Activated naive CD8-positive, alpha-beta T cell treated with anti-CD3 and anti-CD28 coated beads, Interleukin-2, amount 10 ng/mL, durations not matched to agents 7 days and 5 days (primary cell): Measurements from ENCODE around the gene CA12. TPM values are rescaled to one million over a fixed set of nuclear protein-coding genes. Genes with fewer than 3 reads are reported as not detected.
A peak's percentile ranks its signal among the peaks of the same experiment; 100 is the strongest.
"Not testable (repeated sequence)": the region's sequence is repeated elsewhere in the genome, so short reads cannot be mapped to it uniquely, and the experiment has no call there.

Source experiments
- ATAC-seq: fragments of 150-1000 bp; cut with Tn5 transposase; one replicate; pipeline ENCODE4 v1.10.0; 2021; ENCODE audit warnings: low read depth, moderate library complexity
- POLR2A ChIA-PET: fragments of 350-600 bp; sonication (Branson Sonifier 250); formaldehyde crosslinking; loops from one replicate; lab custom pipeline; 2021; ENCODE audit warnings: antibody characterized with exemption; lab: Charles Lee
- DNase-seq: peaks from one replicate; pipeline ENCODE4 v3.0.0; 2021
- H3K27ac Mint-ChIP-seq: one replicate; pipeline ENCODE4 v1.8.0; 2022; ENCODE audit warnings: mild to moderate bottlenecking, mixed read lengths
- H3K27me3 Mint-ChIP-seq: one replicate; pipeline ENCODE4 v1.8.0; 2022; ENCODE audit warnings: mild to moderate bottlenecking, moderate library complexity, mixed read lengths
- H3K36me3 Mint-ChIP-seq: one replicate; pipeline ENCODE4 v1.8.0; 2021; ENCODE audit warnings: mild to moderate bottlenecking, mixed read lengths
- H3K4me1 Mint-ChIP-seq: one replicate; pipeline ENCODE4 v1.8.0; 2021; ENCODE audit warnings: mixed read lengths
- H3K4me3 Mint-ChIP-seq: one replicate; pipeline ENCODE4 v1.8.0; 2022; ENCODE audit warnings: mild to moderate bottlenecking, moderate library complexity, mixed read lengths
- H3K9me3 Mint-ChIP-seq: one replicate; pipeline ENCODE4 v1.8.0; 2021; ENCODE audit warnings: mixed read lengths
- total RNA-seq, 2 experiments: library from RNA; stranded (reverse); gene quantifications; one replicate each; pipeline ENCODE4 v1.2.3, GENCODE V29; 2021

Gene CA12
- not detected for total RNA-seq

- Mint-ChIP-seq H3K36me3 (no peaks in the 10 kb centered on the region), H3K27me3 (peaks cover 59% of the 10 kb centered on the region), H3K4me1 (peaks cover 16% of the 10 kb centered on the region), H3K9me3 (no peaks in the 10 kb centered on the region), H3K4me3 (peak within 1 kb of the TSS; percentile 73), H3K27ac (no peak within 1 kb of the TSS)
- POLR2A ChIA-PET, result interaction anchor here (0.7 kb wide), 1 partner anchor 96 kb away, joined by 6 read pairs; no protein-coding TSS in a partner anchor
- ATAC-seq (peak; percentile 77), DNase-seq (peak; percentile 55)
Measured at GRCh38 chr15:63381301-63382204, at the start of gene CA12. Gene CA12 (minus strand): TSS chr15:63381846. CDS start chr15:63381720, 126 bp downstream.

- Mint-ChIP-seq H3K4me1 (no peaks in the 10 kb centered on the region), H3K4me3 (no peak overlapping the region), H3K36me3 (no peaks in the 10 kb centered on the region), H3K27me3 (no peaks in the 10 kb centered on the region), H3K27ac (no peak overlapping the region), H3K9me3 (peaks cover 3% of the 10 kb centered on the region)
- ATAC-seq (no peak), DNase-seq (no peak)
- POLR2A ChIA-PET, result no interaction called here
Measured at GRCh38 chr15:63430766-63431451, 49.3 kb upstream of the CA12 start.

- no peaks in the 10 kb centered on the region for H3K36me3 Mint-ChIP-seq
- no peaks in the 10 kb centered on the region for H3K27me3 Mint-ChIP-seq
- POLR2A ChIA-PET, result no interaction called here
- H3K27ac Mint-ChIP-seq, result no peak overlapping the region
- no peak overlapping the region for H3K4me3 Mint-ChIP-seq
- H3K9me3 Mint-ChIP-seq, result peaks cover 6% of the 10 kb centered on the region
- ATAC-seq, result no peak
- H3K4me1 Mint-ChIP-seq, result no peaks in the 10 kb centered on the region
- DNase-seq, result no peak
Measured at GRCh38 chr15:63426552-63426951, 44.9 kb upstream of the CA12 start.

- DNase-seq (no peak), ATAC-seq (no peak)
- Mint-ChIP-seq H3K4me3 (no peak overlapping the region), H3K27ac (no peak overlapping the region), H3K36me3 (no peaks in the 10 kb centered on the region), H3K27me3 (no peaks in the 10 kb centered on the region), H3K4me1 (no peaks in the 10 kb centered on the region), H3K9me3 (peaks cover 6% of the 10 kb centered on the region)
- POLR2A ChIA-PET, result no interaction called here
Measured at GRCh38 chr15:63425426-63425985, 43.9 kb upstream of the CA12 start.

- no peaks in the 10 kb centered on the region for H3K4me1 Mint-ChIP-seq
- peaks cover 6% of the 10 kb centered on the region for H3K9me3 Mint-ChIP-seq
- ATAC-seq (no peak), DNase-seq (no peak)
- H3K4me3 Mint-ChIP-seq, result no peak overlapping the region
- POLR2A ChIA-PET, result interaction anchor here (0.6 kb wide), 1 partner anchor 679 kb away, joined by 10 read pairs; no protein-coding TSS in a partner anchor
- H3K27ac Mint-ChIP-seq, result no peak overlapping the region
- H3K27me3 Mint-ChIP-seq, result no peaks in the 10 kb centered on the region
- H3K36me3 Mint-ChIP-seq, result no peaks in the 10 kb centered on the region
Measured at GRCh38 chr15:63422891-63423590, 41.4 kb upstream of the CA12 start.

GRCh38 chr15:63421433-63421832, 39.8 kb upstream of the CA12 start:
- DNase-seq (no peak), ATAC-seq (no peak)
- POLR2A ChIA-PET, result interaction anchor here (0.6 kb wide), 1 partner anchor 12 kb away, joined by 3 read pairs; no protein-coding TSS in a partner anchor
- peaks cover 3% of the 10 kb centered on the region for H3K9me3 Mint-ChIP-seq
- no peaks in the 10 kb centered on the region for H3K27me3 Mint-ChIP-seq
- peaks cover under 1% of the 10 kb centered on the region for H3K4me1 Mint-ChIP-seq
- H3K27ac Mint-ChIP-seq, result no peak overlapping the region
- no peak overlapping the region for H3K4me3 Mint-ChIP-seq
- no peaks in the 10 kb centered on the region for H3K36me3 Mint-ChIP-seq

GRCh38 chr15:63420333-63420747, 38.7 kb upstream of the CA12 start:
- H3K4me3 Mint-ChIP-seq, result no peak overlapping the region
- POLR2A ChIA-PET, result no interaction called here
- H3K9me3 Mint-ChIP-seq, result peaks cover 6% of the 10 kb centered on the region
- DNase-seq, result no peak
- H3K36me3 Mint-ChIP-seq, result no peaks in the 10 kb centered on the region
- ATAC-seq, result no peak
- peaks cover 2% of the 10 kb centered on the region for H3K4me1 Mint-ChIP-seq
- no peak overlapping the region for H3K27ac Mint-ChIP-seq
- H3K27me3 Mint-ChIP-seq, result no peaks in the 10 kb centered on the region

- peaks cover 2% of the 10 kb centered on the region for H3K4me1 Mint-ChIP-seq
- POLR2A ChIA-PET, result no interaction called here
- H3K27me3 Mint-ChIP-seq, result no peaks in the 10 kb centered on the region
- ATAC-seq, result no peak
- H3K4me3 Mint-ChIP-seq, result no peak overlapping the region
- no peaks in the 10 kb centered on the region for H3K36me3 Mint-ChIP-seq
- DNase-seq, result no peak
- no peak overlapping the region for H3K27ac Mint-ChIP-seq
- peaks cover 4% of the 10 kb centered on the region for H3K9me3 Mint-ChIP-seq
Measured at GRCh38 chr15:63418811-63419210, 37.2 kb upstream of the CA12 start.

GRCh38 chr15:63417721-63418120, 36.1 kb upstream of the CA12 start:
- H3K27ac Mint-ChIP-seq, result no peak overlapping the region
- H3K9me3 Mint-ChIP-seq, result peaks cover 4% of the 10 kb centered on the region
- peaks cover 2% of the 10 kb centered on the region for H3K27me3 Mint-ChIP-seq
- H3K36me3 Mint-ChIP-seq, result no peaks in the 10 kb centered on the region
- peaks cover 2% of the 10 kb centered on the region for H3K4me1 Mint-ChIP-seq
- POLR2A ChIA-PET, result no interaction called here
- DNase-seq, result no peak
- H3K4me3 Mint-ChIP-seq, result no peak overlapping the region
- no peak for ATAC-seq

GRCh38 chr15:63417274-63417673, 35.6 kb upstream of the CA12 start:
- POLR2A ChIA-PET, H3K27ac Mint-ChIP-seq, H3K4me3 Mint-ChIP-seq, ATAC-seq, H3K4me1 Mint-ChIP-seq, H3K36me3 Mint-ChIP-seq, DNase-seq, H3K9me3 Mint-ChIP-seq, H3K27me3 Mint-ChIP-seq: not testable (repeated sequence)

GRCh38 chr15:63414474-63415120, 33.0 kb upstream of the CA12 start:
- POLR2A ChIA-PET, result interaction anchor here (0.6 to 0.7 kb wide), 2 partner anchors 105 to 162 kb away, joined by 3 to 4 read pairs; no protein-coding TSS in a partner anchor
- no peak for ATAC-seq
- no peak for DNase-seq
- Mint-ChIP-seq H3K9me3 (peaks cover 4% of the 10 kb centered on the region), H3K4me1 (peaks cover 2% of the 10 kb centered on the region), H3K4me3 (no peak overlapping the region), H3K27ac (no peak overlapping the region), H3K27me3 (peaks cover 2% of the 10 kb centered on the region), H3K36me3 (no peaks in the 10 kb centered on the region)

- no peak overlapping the region for H3K27ac Mint-ChIP-seq
- peaks cover 4% of the 10 kb centered on the region for H3K9me3 Mint-ChIP-seq
- peaks cover 2% of the 10 kb centered on the region for H3K4me1 Mint-ChIP-seq
- H3K36me3 Mint-ChIP-seq, result no peaks in the 10 kb centered on the region
- POLR2A ChIA-PET, result no interaction called here
- H3K27me3 Mint-ChIP-seq, result peaks cover 4% of the 10 kb centered on the region
- DNase-seq (no peak), ATAC-seq (no peak)
- H3K4me3 Mint-ChIP-seq, result no peak overlapping the region
Measured at GRCh38 chr15:63412551-63412950, 30.9 kb upstream of the CA12 start.
